Measurements from ENCODE around the gene KRT84. TPM values are rescaled to one million over a fixed set of nuclear protein-coding genes. Genes with fewer than 3 reads are reported as not detected.

The KRT84 gene
- total and polyA plus RNA-seq, 2 of the 4 experiments (the other 2 are of a cell fraction) = not detected

GRCh38 chr12:52379536-52379935, 5.9 kb downstream of the KRT84 start:
- H2AK5ac ChIP-seq (ENCODE audit: low read depth, low read length) = no peak overlapping the region
- H2BK120ac ChIP-seq (ENCODE audit: low read depth, low read length) = no peak overlapping the region
- H3K9me1 ChIP-seq (ENCODE audit: insufficient read depth, low read length) = no peaks in the 10 kb centered on the region
- H3K27ac ChIP-seq (ENCODE audit: insufficient read depth, low read length) = no peak overlapping the region
- H2BK15ac ChIP-seq (ENCODE audit: low read depth, low read length) = no peak overlapping the region
- no peak overlapping the region for H4K91ac ChIP-seq (ENCODE audit: insufficient read depth, low read depth, low read length)
- in situ Hi-C loops (cut with MboI; ENCODE audit: low sequenced_read_pairs) = loop anchor here (10.0 kb wide), 1 partner anchor 605 kb away; no protein-coding TSS in a partner anchor
- no peaks in the 10 kb centered on the region for H4K20me1 ChIP-seq (ENCODE audit: insufficient read depth, low read length)
- no peak overlapping the region for H3K4me2 ChIP-seq (ENCODE audit: low read depth, low read length)
- no peak overlapping the region for H3K9ac ChIP-seq (ENCODE audit: low read depth, low read length)
- no peak overlapping the region for H2BK20ac ChIP-seq (ENCODE audit: low read depth, low read length)
- H2BK5ac ChIP-seq (ENCODE audit: low read depth, low read length, poor library complexity, severe bottlenecking) = no peak overlapping the region
- no peaks in the 10 kb centered on the region for H3K79me1 ChIP-seq (ENCODE audit: low read depth in 1 of 2, low read length in 2 of 2)
- TF ChIP-seq ELK1 (IDR thresholded peaks at IDR 0.05; ENCODE audit: borderline replicate concordance, low read depth, low read length) (no peak), BHLHE40 (IDR thresholded peaks at IDR 0.05; ENCODE audit: low read depth, low read length) (no peak), SMC3 (IDR thresholded peaks at IDR 0.05; ENCODE audit: low read depth, low read length) (no peak), MAFK (IDR thresholded peaks at IDR 0.05; ENCODE audit: low read depth, low read length) (no peak), MXI1 (IDR thresholded peaks at IDR 0.05; ENCODE audit: borderline replicate concordance, low read depth, low read length) (no peak), RFX5 (IDR thresholded peaks at IDR 0.05; ENCODE audit: low read depth, low read length) (no peak), MAZ (IDR thresholded peaks at IDR 0.05; ENCODE audit: borderline replicate concordance, low read depth, low read length) (no peak), RCOR1 (IDR thresholded peaks at IDR 0.05; ENCODE audit: insufficient replicate concordance, low read length) (no peak), POLR2A (IDR thresholded peaks at IDR 0.05; ENCODE audit: low read depth, low read length) (no peak), NFE2L2 (IDR thresholded peaks at IDR 0.05; ENCODE audit: low read depth, low read length) (no peak), CTCF (conservative IDR thresholded peaks at IDR 0.05; ENCODE audit: low read depth, low read length) (no peak), RAD21 (IDR thresholded peaks at IDR 0.05; ENCODE audit: low read length) (no peak), CHD1 (IDR thresholded peaks at IDR 0.05; ENCODE audit: low read depth, low read length) (no peak), CEBPB (IDR thresholded peaks at IDR 0.05; ENCODE audit: low read depth, low read length) (no peak), USF2 (IDR thresholded peaks at IDR 0.05; ENCODE audit: low read depth, low read length) (no peak), FOS (IDR thresholded peaks at IDR 0.05; ENCODE audit: low read depth, low read length) (no peak)
- no TSS peak for BruUV-seq (replicated peaks)
- H3K9me3 ChIP-seq (ENCODE audit: control insufficient read depth, insufficient read depth, low read length) = no peaks in the 10 kb centered on the region
- H3K4ac ChIP-seq (ENCODE audit: low read depth, low read length) = no peak overlapping the region
- no peak overlapping the region for H4K8ac ChIP-seq (ENCODE audit: low read depth in 2 of 2, low read length in 2 of 2)
- H3K56ac ChIP-seq (ENCODE audit: extremely low read depth, insufficient read depth, low read length) = no peak overlapping the region
- no peak overlapping the region for H2AK9ac ChIP-seq (replicated peaks; ENCODE audit: low read depth, low read length, poor library complexity)
- H3K36me3 ChIP-seq (ENCODE audit: control insufficient read depth, insufficient read depth, low read length) = no peaks in the 10 kb centered on the region
- dilution Hi-C loops (cut with HindIII; ENCODE audit: low sequenced_read_pairs, unreplicated experiment) = no loop called here
- no peak overlapping the region for H2AFZ ChIP-seq (replicated peaks; ENCODE audit: low read length, poor library complexity)
- no peak overlapping the region for H3K23ac ChIP-seq (ENCODE audit: low read depth, low read length)
- no CpG with 5 or more reads among the region's 6 CpGs for WGBS, 2 experiments (ENCODE audit: extremely low coverage in 2 of 2, insufficient read length in 1 of 2)
- H3K18ac ChIP-seq (ENCODE audit: low read depth, low read length) = no peak overlapping the region
- no peak overlapping the region for H3K14ac ChIP-seq (replicated peaks; ENCODE audit: low read depth, low read length)
- peaks cover 51% of the 10 kb centered on the region for H3K27me3 ChIP-seq (ENCODE audit: control insufficient read depth, insufficient read depth, low read length)
- DNase-seq (no peak), ATAC-seq (ENCODE audit: low read depth) (no peak)
- no peaks in the 10 kb centered on the region for H3K4me1 ChIP-seq (ENCODE audit: control insufficient read depth, insufficient read depth, low read length)
- H4K5ac ChIP-seq (ENCODE audit: low read depth, low read length) = no peak overlapping the region
- intact Hi-C loops (cut with micrococcal nuclease) = no loop called here
- ChIA-PET CTCF (no interaction called here), POLR2A (ENCODE audit: unreplicated experiment) (no interaction called here)
- no peak overlapping the region for H3K4me3 ChIP-seq (ENCODE audit: insufficient read depth, low read depth, low read length)
